Keratinocyte (primary cell): ENCODE results near the gene IL31. TPM values are rescaled to one million over a fixed set of nuclear protein-coding genes. Genes with fewer than 3 reads are reported as not detected.

Source experiments
- DNase-seq: peaks from one replicate; pipeline ENCODE4 v3.0.0-alpha.2; 2011; ENCODE audit warnings: low read depth, missing footprints, low spot score
- FAIRE-seq: peaks from 2 replicates; lab custom pipeline; 2011; peaks lifted over from hg19 to GRCh38; lab: Jason Lieb, UNC
- H2AFZ ChIP-seq: 2 replicates; pipeline ENCODE4 v1.6.0; 2012; ENCODE audit warnings: low read length, control low read depth, inconsistent platforms; ENCODE audit not compliant: control insufficient read depth
- H3K27ac ChIP-seq: 2 replicates; pipeline ENCODE4 v1.5.1; 2011; ENCODE audit warnings: low read length; ENCODE audit not compliant: control insufficient read depth, insufficient read depth
- H3K27me3 ChIP-seq: 3 replicates; pipeline ENCODE4 v1.6.0; 2011; ENCODE audit warnings: low read length; ENCODE audit not compliant: control insufficient read depth, insufficient read depth; ENCODE audit errors: extremely low read depth
- H3K36me3 ChIP-seq, 2 experiments: 2 replicates in 1 of 2; 3 replicates in 1 of 2; pipeline ENCODE4 v1.5.1; 2011; ENCODE audit warnings: low read length in 2 of 2, mild to moderate bottlenecking in 1 of 2; ENCODE audit not compliant: control insufficient read depth in 2 of 2, insufficient read depth in 2 of 2; ENCODE audit errors: extremely low read depth in 1 of 2
- H3K4me1 ChIP-seq: 3 replicates; pipeline ENCODE4 v1.5.1; 2011; ENCODE audit warnings: low read length; ENCODE audit not compliant: control insufficient read depth, insufficient read depth; ENCODE audit errors: extremely low read depth
- H3K4me2 ChIP-seq: 3 replicates; pipeline ENCODE4 v1.6.0; 2011; ENCODE audit warnings: low read depth, low read length; ENCODE audit not compliant: control insufficient read depth, insufficient read depth; ENCODE audit errors: extremely low read depth
- H3K4me3 ChIP-seq, 3 experiments: fragments of 200-600 bp in 1 of 3; sonication (generic) in 1 of 3; 2 replicates in 2 of 3; 3 replicates in 1 of 3; pipeline ENCODE4 v1.5.1; 2011 to 2016; ENCODE audit warnings: low read length in 3 of 3, mild to moderate bottlenecking in 3 of 3, control low read depth in 2 of 3, inconsistent platforms in 1 of 3, low read depth in 1 of 3, mixed read lengths in 1 of 3, mixed run types in 1 of 3, moderate library complexity in 1 of 3; ENCODE audit not compliant: control insufficient read depth in 2 of 3, insufficient read depth in 2 of 3; ENCODE audit errors: extremely low read depth in 1 of 3
- H3K79me2 ChIP-seq: 2 replicates; pipeline ENCODE4 v1.6.0; 2012; ENCODE audit warnings: low read length; ENCODE audit not compliant: control insufficient read depth, insufficient read depth
- H3K9ac ChIP-seq: 3 replicates; pipeline ENCODE4 v1.6.0; 2011; ENCODE audit warnings: low read length; ENCODE audit not compliant: control insufficient read depth, insufficient read depth; ENCODE audit errors: extremely low read depth
- H3K9me1 ChIP-seq: 3 replicates; pipeline ENCODE4 v1.6.0; 2011; ENCODE audit warnings: low read length; ENCODE audit not compliant: control insufficient read depth, insufficient read depth; ENCODE audit errors: extremely low read depth
- H3K9me3 ChIP-seq: 2 replicates; pipeline ENCODE4 v1.5.1; 2012; ENCODE audit warnings: low read depth, low read length; ENCODE audit not compliant: control insufficient read depth
- H4K20me1 ChIP-seq: 3 replicates; pipeline ENCODE4 v1.6.0; 2011; ENCODE audit warnings: low read length; ENCODE audit not compliant: control insufficient read depth, insufficient read depth; ENCODE audit errors: extremely low read depth
- CTCF ChIP-seq, 3 experiments: IDR thresholded peaks in 1 of 3; conservative IDR thresholded peaks in 1 of 3; optimal IDR thresholded peaks in 1 of 3; 2 replicates in 2 of 3; 3 replicates in 1 of 3; pipeline versions ENCODE3 to v1.5.1; 2011; ENCODE audit warnings: low read length in 3 of 3, mild to moderate bottlenecking in 3 of 3, moderate library complexity in 2 of 3, control low read depth in 1 of 3, inconsistent platforms in 1 of 3; ENCODE audit not compliant: insufficient read depth in 2 of 3; ENCODE audit errors: extremely low read depth in 1 of 3
- EZH2 ChIP-seq: IDR thresholded peaks from one replicate; pipeline ENCODE4 v1.6.1; 2012; ENCODE audit warnings: inconsistent platforms, mild to moderate bottlenecking, low read length, moderate library complexity
- dilution Hi-C: fragments of 300-500 bp; cut with MboI; formaldehyde crosslinking; loops from one replicate; pipeline ENCODE4 v1.7.0; 2020; ENCODE audit warnings: low sequenced_read_pairs; ENCODE audit not compliant: extremely low pct_ligation_motif_present
- polyA plus RNA-seq, 5 experiments: library from polyadenylated mRNA; depleted of rRNA in 3 of 5; stranded (reverse) in 3 of 5; stranded (forward) in 1 of 5; unstranded in 1 of 5; fragments of >200 nt; gene quantifications; 1 replicate in 1 of 5; 2 replicates in 3 of 5; 3 replicates in 1 of 5; pipeline versions ENCODE4 v1.2.1 to v1.2.3, GENCODE V29; 2011 to 2012; ENCODE audit warnings: missing spikeins in 2 of 5, low read depth in 1 of 5, low replicate concordance in 1 of 5

The IL31 gene
- polyA plus RNA-seq, 1 donor (not counting 4 experiments of a cell fraction or from before 2014, with no cell fraction given), result not detected

- peaks cover 2% of the 10 kb centered on the region for H3K4me1 ChIP-seq
- H3K4me2 ChIP-seq, result no peak overlapping the region
- DNase-seq, result no peak
- H4K20me1 ChIP-seq, result no peaks in the 10 kb centered on the region
- H2AFZ ChIP-seq, result no peak overlapping the region
- H3K27me3 ChIP-seq, result no peaks in the 10 kb centered on the region
- H3K36me3 ChIP-seq, result no peaks in the 10 kb centered on the region
- FAIRE-seq, result no peak
- H3K4me3 ChIP-seq, result no peak overlapping the region
- H3K9ac ChIP-seq, result no peak overlapping the region
- H3K9me3 ChIP-seq, result no peaks in the 10 kb centered on the region
- no peaks in the 10 kb centered on the region for H3K79me2 ChIP-seq
- no peak overlapping the region for H3K27ac ChIP-seq
- no peaks in the 10 kb centered on the region for H3K9me1 ChIP-seq
- dilution Hi-C loops, result no loop called here
- TF ChIP-seq EZH2 (no peak), CTCF (optimal IDR thresholded peaks at IDR 0.05 in 1 of 3, IDR thresholded peaks at IDR 0.05 in 1 of 3, conservative IDR thresholded peaks at IDR 0.05 in 1 of 3; ENCODE audit: extremely low read depth in 1 of 3, insufficient read depth in 2 of 3, low read length in 3 of 3) (no peak)
These were observed 15.2 kb downstream of the IL31 start for GRCh38 chr12:122158700-122159285.

GRCh38 chr12:122155705-122156104 lies 18.3 kb downstream of the IL31 start:
- dilution Hi-C loops, result no loop called here
- H3K27me3 ChIP-seq, result no peaks in the 10 kb centered on the region
- H4K20me1 ChIP-seq, result no peaks in the 10 kb centered on the region
- H3K4me3 ChIP-seq, result no peak overlapping the region
- DNase-seq, result no peak
- H2AFZ ChIP-seq, result no peak overlapping the region
- no peaks in the 10 kb centered on the region for H3K36me3 ChIP-seq
- H3K4me1 ChIP-seq, result peaks cover 2% of the 10 kb centered on the region
- H3K79me2 ChIP-seq, result no peaks in the 10 kb centered on the region
- no peak overlapping the region for H3K9ac ChIP-seq
- H3K9me1 ChIP-seq, result no peaks in the 10 kb centered on the region
- no peak for FAIRE-seq
- H3K9me3 ChIP-seq, result no peaks in the 10 kb centered on the region
- no peak for TF ChIP-seq CTCF (optimal IDR thresholded peaks at IDR 0.05 in 1 of 3, IDR thresholded peaks at IDR 0.05 in 1 of 3, conservative IDR thresholded peaks at IDR 0.05 in 1 of 3; ENCODE audit: extremely low read depth in 1 of 3, insufficient read depth in 2 of 3, low read length in 3 of 3)
- no peak for TF ChIP-seq EZH2
- H3K4me2 ChIP-seq, result no peak overlapping the region
- H3K27ac ChIP-seq, result no peak overlapping the region
